GM23338 (cell line): ENCODE measurements around the gene DOCK4. TPM values are rescaled to one million over a fixed set of nuclear protein-coding genes. Genes with fewer than 3 reads are reported as not detected.

Source experiments
- ATAC-seq: fragments of 200-7000 bp; cut with Tn5 transposase; 3 replicates; pipeline ENCODE4 v1.9.1; 2020
- DNase-seq: peaks from one replicate; pipeline ENCODE4 v3.0.0-alpha.2; 2015; ENCODE audit warnings: low spot score
- H2AFZ ChIP-seq: fragments of 200-600 bp; sonication (generic); 2 replicates; pipeline ENCODE4 v1.8.0; 2016; ENCODE audit warnings: antibody characterized with exemption, mild to moderate bottlenecking, moderate library complexity
- H3F3A ChIP-seq: fragments of 200-600 bp; sonication (generic); replicated peaks from 2 replicates; pipeline ENCODE4 v1.8.0; 2017; ENCODE audit warnings: antibody characterized with exemption, mixed run types, low read depth
- H3K27ac ChIP-seq: fragments of 200-600 bp; sonication (generic); 2 replicates; pipeline ENCODE4 v1.6.1; 2016; ENCODE audit warnings: low read depth
- H3K27me3 ChIP-seq: fragments of 200-600 bp; sonication (generic); 2 replicates; pipeline ENCODE4 v1.8.0; 2016; ENCODE audit warnings: mild to moderate bottlenecking, mixed run types, moderate library complexity; ENCODE audit not compliant: insufficient read depth
- H3K36me3 ChIP-seq: fragments of 200-600 bp; sonication (generic); 2 replicates; pipeline ENCODE4 v1.8.0; 2016; ENCODE audit warnings: mild to moderate bottlenecking; ENCODE audit not compliant: insufficient read depth
- H3K4me1 ChIP-seq: fragments of 200-600 bp; sonication (generic); 2 replicates; pipeline ENCODE4 v1.8.0; 2016; ENCODE audit warnings: mild to moderate bottlenecking, moderate library complexity; ENCODE audit not compliant: insufficient read depth
- H3K4me2 ChIP-seq: fragments of 200-600 bp; sonication (generic); 2 replicates; pipeline ENCODE4 v1.7.1; 2017; ENCODE audit warnings: mixed run types
- H3K4me3 ChIP-seq: fragments of 200-600 bp; sonication (generic); 2 replicates; pipeline ENCODE4 v1.6.1; 2016; ENCODE audit warnings: mixed run types
- H3K79me2 ChIP-seq: fragments of 200-600 bp; sonication (generic); replicated peaks from 2 replicates; pipeline ENCODE4 v1.8.0; 2017; ENCODE audit warnings: mild to moderate bottlenecking; ENCODE audit not compliant: insufficient read depth
- H3K9me2 ChIP-seq: fragments of 200-600 bp; sonication (generic); 2 replicates; pipeline ENCODE4 v1.8.0; 2017; ENCODE audit not compliant: insufficient read depth
- H4K20me1 ChIP-seq: fragments of 200-600 bp; sonication (generic); replicated peaks from 2 replicates; pipeline ENCODE4 v1.8.0; 2017; ENCODE audit warnings: mild to moderate bottlenecking; ENCODE audit not compliant: insufficient read depth
- H3K27ac Mint-ChIP-seq: 2 replicates; pipeline ENCODE4 v1.8.0; 2020; ENCODE audit warnings: inconsistent platforms, mild to moderate bottlenecking, moderate library complexity, mixed read lengths
- H3K27me3 Mint-ChIP-seq: 3 replicates; pipeline ENCODE4 v1.8.0; 2022; ENCODE audit warnings: low read depth, mild to moderate bottlenecking, moderate library complexity, mixed read lengths, inconsistent platforms; ENCODE audit not compliant: insufficient read depth, poor library complexity
- H3K36me3 Mint-ChIP-seq: 3 replicates; pipeline ENCODE4 v1.8.0; 2021; ENCODE audit warnings: low read depth, mild to moderate bottlenecking, inconsistent platforms, moderate library complexity, mixed read lengths
- H3K4me1 Mint-ChIP-seq: 3 replicates; pipeline ENCODE4 v1.8.0; 2020; ENCODE audit warnings: mild to moderate bottlenecking, inconsistent platforms, mixed read lengths
- H3K4me3 Mint-ChIP-seq: 3 replicates; pipeline ENCODE4 v1.8.0; 2021; ENCODE audit warnings: moderate library complexity, mild to moderate bottlenecking, inconsistent platforms, mixed read lengths
- H3K9me3 Mint-ChIP-seq: 3 replicates; pipeline ENCODE4 v1.8.0; 2020; ENCODE audit warnings: moderate library complexity, mild to moderate bottlenecking, inconsistent platforms, mixed read lengths
- CREB1 ChIP-seq: fragments of 250-450 bp; sonication (Bioruptor Pico); IDR thresholded peaks from 2 replicates; pipeline ENCODE4 v1.5.0; 2020; ENCODE audit warnings: low read depth, mild to moderate bottlenecking, moderate library complexity
- ETS1 ChIP-seq: IDR thresholded peaks from 2 replicates; pipeline ENCODE4 v1.6.1; 2016; ENCODE audit warnings: antibody characterized with exemption
- EZH2 ChIP-seq: fragments of 200-600 bp; sonication (generic); IDR thresholded peaks from one replicate; pipeline ENCODE4 v1.8.0; 2017; ENCODE audit warnings: antibody characterized with exemption, mild to moderate bottlenecking, low read depth; ENCODE audit not compliant: unreplicated experiment
- EZH2phosphoT487 ChIP-seq: fragments of 200-600 bp; sonication (generic); IDR thresholded peaks from one replicate; pipeline ENCODE4 v1.8.1; 2018; ENCODE audit warnings: antibody characterized with exemption; ENCODE audit not compliant: unreplicated experiment
- NANOG ChIP-seq: IDR thresholded peaks from 2 replicates; pipeline ENCODE4 v1.6.1; 2016; ENCODE audit warnings: antibody characterized with exemption, borderline replicate concordance
- POLR2AphosphoS5 ChIP-seq: IDR thresholded peaks from 2 replicates; pipeline ENCODE4 v1.6.1; 2016; ENCODE audit warnings: antibody characterized with exemption, low read depth
- REST ChIP-seq: IDR thresholded peaks from one replicate; pipeline ENCODE4 v1.6.1; 2018; ENCODE audit warnings: antibody characterized with exemption; ENCODE audit not compliant: unreplicated experiment
- ZNF114 ChIP-seq: fragments of 250-450 bp; sonication (Bioruptor Pico); IDR thresholded peaks from 2 replicates; pipeline ENCODE4 v1.5.0; 2020; ENCODE audit warnings: mild to moderate bottlenecking, moderate library complexity
- ZNF331 ChIP-seq: fragments of 250-450 bp; sonication (Bioruptor Pico); IDR thresholded peaks from 2 replicates; pipeline ENCODE4 v1.5.0; 2020; ENCODE audit warnings: low read depth, mild to moderate bottlenecking, moderate library complexity
- ZNF462 ChIP-seq: fragments of 250-450 bp; sonication (Bioruptor Pico); IDR thresholded peaks from 2 replicates; pipeline ENCODE4 v1.5.0; 2020; ENCODE audit warnings: mild to moderate bottlenecking, moderate library complexity
- polyA plus RNA-seq: library from polyadenylated mRNA; unstranded; fragments of >200 nt; fragmentation: Nextera tagmentation; extraction: Ambion mirVana; gene quantifications from 2 replicates; pipeline ENCODE4 v1.2.1, GENCODE V29; 2016
- total RNA-seq: library from RNA; depleted of rRNA; stranded (reverse); fragments of >200 nt; shearing (Covaris generic); gene quantifications from 2 replicates; pipeline ENCODE4 v1.2.3, GENCODE V29; 2014

Gene DOCK4
- total and polyA plus RNA-seq, 2 experiments from 2014 or later = 6.3 to 33.8 TPM

- Histone ChIP-seq H3K4me3 (no peak overlapping the region), H3K79me2 (peaks cover 64% of the 10 kb centered on the region), H3K36me3 (no peaks in the 10 kb centered on the region), H3K27me3 (no peaks in the 10 kb centered on the region), H3K4me2 (no peak overlapping the region), H3K9me2 (no peaks in the 10 kb centered on the region), H3K27ac (no peak overlapping the region), H2AFZ (no peak overlapping the region), H3F3A (no peaks in the 10 kb centered on the region), H4K20me1 (no peaks in the 10 kb centered on the region; the same call in 1 of the 2 replicates), H3K4me1 (peaks cover 60% of the 10 kb centered on the region)
- H3K9me3 Mint-ChIP-seq = no peaks in the 10 kb centered on the region
- no peak overlapping the region for H3K4me3 Mint-ChIP-seq
- H3K27ac Mint-ChIP-seq = no peak overlapping the region
- peaks cover 59% of the 10 kb centered on the region for H3K4me1 Mint-ChIP-seq
- DNase-seq = no peak
- no peaks in the 10 kb centered on the region for H3K27me3 Mint-ChIP-seq
- no peak for ATAC-seq
- no peaks in the 10 kb centered on the region; the same call in 2 of the 3 replicates for H3K36me3 Mint-ChIP-seq
- TF ChIP-seq EZH2phosphoT487 (no peak), NANOG (no peak), EZH2 (no peak), ETS1 (no peak), ZNF331 (CRISPR knock-in tag) (no peak), POLR2AphosphoS5 (no peak), REST (no peak), CREB1 (CRISPR knock-in tag) (no peak), ZNF114 (CRISPR knock-in tag) (no peak), ZNF462 (CRISPR knock-in tag) (no peak)
Measured at GRCh38 chr7:112133328-112133727, 72.9 kb downstream of the DOCK4 start.
